ENCODE results near the gene DDX41.

DDX41 gene

GRCh38 chr5:177523711-177524538 is 7.2 kb upstream of the DDX41 start:
- TF ChIP-seq TAF1 (IDR thresholded peaks at IDR 0.05; ENCODE audit: borderline replicate concordance, low read depth, low read length), result no peak
- no peak for TF ChIP-seq POLR2A (IDR thresholded peaks at IDR 0.05; ENCODE audit: low read depth, low read length)
- TF ChIP-seq POLR2AphosphoS5 (IDR thresholded peaks at IDR 0.05; ENCODE audit: low read depth, low read length), result no peak
- FAIRE-seq (no peak), DNase-seq (ENCODE audit: insufficient read length) (no peak)

DNA sequence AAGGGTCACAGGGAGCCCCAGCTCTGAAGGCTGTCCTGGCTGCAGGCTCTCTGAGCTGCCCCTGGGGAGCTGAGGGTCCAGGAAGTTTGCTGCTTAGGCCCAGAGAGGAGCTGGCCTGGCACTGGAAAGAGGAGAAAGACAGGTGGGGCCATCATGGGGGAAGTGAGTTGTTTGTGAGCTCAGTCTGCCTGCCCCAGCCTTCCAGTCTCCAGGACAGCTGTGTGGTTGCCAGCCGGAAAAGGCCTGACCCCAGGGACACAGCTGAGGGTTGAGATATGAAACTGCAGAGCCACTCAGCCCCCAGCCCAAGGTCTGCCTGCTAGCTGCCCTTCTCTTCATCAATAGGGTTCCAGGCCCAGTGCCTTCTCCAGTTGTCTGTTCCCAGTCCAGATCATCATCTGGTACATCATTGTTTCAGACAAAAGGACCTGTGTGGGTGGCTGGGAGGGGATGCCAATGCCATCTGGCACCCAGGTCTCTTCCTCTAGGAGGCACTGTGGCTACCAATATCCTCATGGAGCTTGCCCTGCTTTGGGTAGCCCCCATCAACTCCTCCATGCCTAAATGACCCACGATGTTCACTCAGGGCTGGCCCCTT is 4.3 kb upstream of the DDX41 start:
- DNase-seq (ENCODE audit: insufficient read length), result no peak
- TF ChIP-seq POLR2AphosphoS5 (IDR thresholded peaks at IDR 0.05; ENCODE audit: low read depth, low read length), result no peak
- no peak for TF ChIP-seq TAF1 (IDR thresholded peaks at IDR 0.05; ENCODE audit: borderline replicate concordance, low read depth, low read length)
- TF ChIP-seq POLR2A (IDR thresholded peaks at IDR 0.05; ENCODE audit: low read depth, low read length), result no peak
- FAIRE-seq, result no peak

- TF ChIP-seq POLR2A (IDR thresholded peaks at IDR 0.05; ENCODE audit: low read depth, low read length), result no peak
- no peak for DNase-seq (ENCODE audit: insufficient read length)
- no peak for FAIRE-seq
Measured at GRCh38 chr5:177520271-177520670, 3.5 kb upstream of the DDX41 start.

GRCh38 chr5:177519463-177520235 is 2.9 kb upstream of the DDX41 start:
- no peak for DNase-seq (ENCODE audit: insufficient read length)
- FAIRE-seq, result no peak
- TF ChIP-seq POLR2A (IDR thresholded peaks at IDR 0.05; ENCODE audit: low read depth, low read length) (no peak), TAF1 (IDR thresholded peaks at IDR 0.05; ENCODE audit: borderline replicate concordance, low read depth, low read length) (no peak), POLR2AphosphoS5 (IDR thresholded peaks at IDR 0.05; ENCODE audit: low read depth, low read length) (no peak)

GRCh38 chr5:177515580-177515979 is 1.2 kb downstream of the DDX41 start:
- FAIRE-seq (no peak), DNase-seq (ENCODE audit: insufficient read length) (no peak)
- no peak for TF ChIP-seq TAF1 (IDR thresholded peaks at IDR 0.05; ENCODE audit: borderline replicate concordance, low read depth, low read length)
- TF ChIP-seq POLR2A (IDR thresholded peaks at IDR 0.05; ENCODE audit: low read depth, low read length), result no peak
- no peak for TF ChIP-seq POLR2AphosphoS5 (IDR thresholded peaks at IDR 0.05; ENCODE audit: low read depth, low read length)

DNA sequence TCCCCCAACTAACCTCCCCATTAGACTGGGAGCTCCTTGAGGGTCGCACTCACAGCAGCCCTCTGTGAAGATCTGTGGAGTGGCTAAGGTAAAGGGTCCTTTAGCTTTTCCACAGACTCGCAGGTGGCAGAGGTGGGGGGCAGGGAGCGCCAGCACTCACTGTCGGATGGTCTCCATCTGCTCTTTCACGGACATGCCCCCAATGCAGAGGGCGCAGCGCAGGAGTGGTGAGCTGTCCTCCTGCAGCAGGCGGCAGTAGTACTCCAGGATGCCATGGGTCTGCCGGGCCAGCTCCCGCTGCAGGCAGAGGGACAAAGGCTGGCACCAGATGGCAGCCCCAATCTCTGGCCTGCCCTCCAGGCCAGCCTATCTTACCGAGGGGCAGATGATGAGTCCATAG is 2.2 kb downstream of the DDX41 start:
- TF ChIP-seq POLR2A (IDR thresholded peaks at IDR 0.05; ENCODE audit: low read depth, low read length), result no peak
- no peak for TF ChIP-seq TAF1 (IDR thresholded peaks at IDR 0.05; ENCODE audit: borderline replicate concordance, low read depth, low read length)
- FAIRE-seq, result no peak
- no peak for DNase-seq (ENCODE audit: insufficient read length)

DNA sequence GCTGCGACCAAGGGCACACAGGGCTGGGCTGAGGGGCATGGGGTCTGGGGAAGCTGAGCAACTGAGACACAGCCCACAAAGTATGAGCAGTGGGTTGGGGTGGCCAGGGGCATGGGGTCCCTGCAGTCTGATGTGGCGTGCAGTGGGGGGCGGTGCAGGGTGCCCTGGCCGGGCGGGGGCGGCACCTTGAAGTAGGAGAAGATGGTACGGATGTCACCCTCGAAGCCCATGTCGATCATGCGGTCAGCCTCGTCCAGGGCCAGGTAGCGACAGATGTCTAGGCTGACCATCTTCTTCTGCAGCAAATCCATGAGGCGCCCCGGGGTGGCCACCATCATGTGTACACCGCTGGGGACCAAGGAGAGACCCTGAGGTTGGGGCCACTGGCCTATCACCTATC is 3.3 kb downstream of the DDX41 start:
- DNase-seq (ENCODE audit: insufficient read length) (no peak), FAIRE-seq (no peak)
- TF ChIP-seq TAF1 (IDR thresholded peaks at IDR 0.05; ENCODE audit: borderline replicate concordance, low read depth, low read length) (no peak), POLR2AphosphoS5 (IDR thresholded peaks at IDR 0.05; ENCODE audit: low read depth, low read length) (no peak), POLR2A (IDR thresholded peaks at IDR 0.05; ENCODE audit: low read depth, low read length) (no peak)

DNA sequence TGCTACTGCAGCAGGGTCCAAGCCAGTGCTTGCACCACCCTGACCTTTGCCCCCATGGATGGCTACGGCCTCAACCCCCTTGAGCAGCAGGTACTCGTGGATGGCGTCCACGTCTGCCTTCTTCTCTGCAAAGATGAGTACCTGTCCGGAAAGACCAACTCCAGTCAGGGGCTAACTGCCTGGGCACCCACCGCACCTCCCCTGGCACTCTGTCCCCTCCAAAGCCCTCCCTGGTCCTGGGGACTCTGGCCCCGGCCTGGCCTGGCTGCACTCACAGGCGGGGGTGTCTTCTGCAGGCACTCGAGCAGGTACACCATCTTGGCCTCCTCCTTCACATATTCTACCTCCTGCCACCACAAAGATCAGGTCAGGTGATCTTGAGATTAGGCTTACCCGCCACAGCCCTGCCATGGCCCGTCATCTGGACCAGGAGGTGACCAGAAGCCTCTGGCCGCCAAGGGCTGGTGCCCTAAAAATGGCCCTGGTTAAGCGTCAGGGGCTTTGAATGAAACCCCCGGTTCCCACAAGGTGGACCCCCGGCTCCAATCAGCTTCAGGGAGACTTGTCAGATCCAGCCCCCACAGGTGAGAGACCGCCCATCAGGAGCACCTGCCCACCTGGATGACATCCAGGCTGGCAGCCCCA is 3.9 kb downstream of the DDX41 start:
- DNase-seq (ENCODE audit: insufficient read length), result no peak
- FAIRE-seq, result no peak
- TF ChIP-seq TAF1 (IDR thresholded peaks at IDR 0.05; ENCODE audit: borderline replicate concordance, low read depth, low read length) (no peak), POLR2AphosphoS5 (IDR thresholded peaks at IDR 0.05; ENCODE audit: low read depth, low read length) (no peak), POLR2A (IDR thresholded peaks at IDR 0.05; ENCODE audit: low read depth, low read length) (no peak)

DNA sequence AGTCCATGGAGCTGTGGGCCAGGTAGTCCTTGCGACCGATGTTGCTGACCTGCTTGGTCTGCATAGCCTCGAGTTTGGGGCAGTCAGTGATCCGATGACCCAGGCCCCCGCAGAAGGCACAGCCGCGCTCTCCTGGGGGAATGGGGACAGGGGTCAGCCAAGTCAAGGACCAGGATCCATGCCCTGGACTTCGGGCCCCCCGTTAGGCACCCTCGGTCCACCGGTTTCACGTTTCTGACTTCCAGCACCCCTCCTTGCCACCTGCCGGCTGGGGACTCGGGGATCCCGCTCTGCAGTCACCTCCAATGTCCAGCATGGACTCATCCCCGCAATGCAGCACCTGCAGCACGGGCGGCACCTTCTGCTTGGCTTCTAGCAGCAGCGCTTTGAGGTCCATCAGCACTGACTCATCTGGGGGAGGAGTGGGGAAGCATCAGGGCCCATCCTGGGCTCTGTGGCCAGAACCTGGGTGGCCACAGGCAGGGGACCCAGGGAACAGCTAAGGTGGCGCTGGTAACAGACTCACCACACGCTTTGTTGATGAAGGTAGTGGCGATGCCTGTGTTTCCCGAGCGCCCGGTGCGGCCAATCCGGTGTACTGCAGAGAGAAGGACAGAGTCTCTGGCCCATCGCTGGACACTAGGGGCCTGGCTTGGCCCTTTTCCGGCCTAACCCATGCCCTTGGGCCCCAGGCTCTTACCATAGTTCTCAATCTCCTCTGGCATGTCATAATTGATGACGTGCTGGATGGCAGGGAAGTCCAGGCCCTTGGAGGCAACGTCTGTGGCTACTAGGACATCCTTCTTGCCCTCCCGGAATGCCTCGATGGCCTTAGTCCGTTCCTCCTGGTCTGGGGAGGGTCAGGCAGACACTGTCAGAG is 4.7 kb downstream of the DDX41 start:
- TF ChIP-seq POLR2AphosphoS5 (IDR thresholded peaks at IDR 0.05; ENCODE audit: low read depth, low read length) (no peak), POLR2A (IDR thresholded peaks at IDR 0.05; ENCODE audit: low read depth, low read length) (no peak), TAF1 (IDR thresholded peaks at IDR 0.05; ENCODE audit: borderline replicate concordance, low read depth, low read length) (no peak)
- FAIRE-seq, result peak; percentile 14
- no peak for DNase-seq (ENCODE audit: insufficient read length)

- TF ChIP-seq POLR2A (IDR thresholded peaks at IDR 0.05; ENCODE audit: low read depth, low read length) (no peak), POLR2AphosphoS5 (IDR thresholded peaks at IDR 0.05; ENCODE audit: low read depth, low read length) (no peak), TAF1 (IDR thresholded peaks at IDR 0.05; ENCODE audit: borderline replicate concordance, low read depth, low read length) (no peak)
Measured at GRCh38 chr5:177511181-177511580, 5.6 kb downstream of the DDX41 start.

More at GRCh38 chr5:177511181-177511580, 5.6 kb downstream of the DDX41 start:
- DNase-seq (ENCODE audit: insufficient read length) (no peak), FAIRE-seq (no peak)
